GM19193 (cell line): ENCODE results near the gene BMPR1B.

Experiments used
- POLR2A ChIP-seq: IDR thresholded peaks from 4 replicates; pipeline ENCODE4 v1.6.1; 2011; ENCODE audit not compliant: insufficient read depth, insufficient read length; ENCODE audit errors: extremely low read depth

BMPR1B gene

DNA sequence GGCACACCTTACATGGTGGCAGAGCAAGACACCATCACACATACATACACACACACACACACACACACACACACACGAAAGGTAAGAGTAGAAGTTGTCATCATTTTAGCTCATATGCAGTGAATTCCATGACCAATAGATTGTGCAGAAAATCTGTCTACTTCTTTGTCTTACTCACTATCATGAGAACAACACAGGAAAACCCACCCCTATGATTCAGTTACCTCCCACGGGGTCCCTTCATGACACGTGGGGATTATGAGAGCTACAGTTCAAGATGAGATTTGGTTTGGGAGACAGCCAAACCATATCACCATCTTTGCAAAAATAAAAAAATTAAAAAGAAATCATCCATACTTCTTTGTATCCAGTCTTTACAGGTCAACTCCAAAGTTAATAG, 221.1 kb downstream of the BMPR1B start:
- TF ChIP-seq POLR2A: no peak

DNA sequence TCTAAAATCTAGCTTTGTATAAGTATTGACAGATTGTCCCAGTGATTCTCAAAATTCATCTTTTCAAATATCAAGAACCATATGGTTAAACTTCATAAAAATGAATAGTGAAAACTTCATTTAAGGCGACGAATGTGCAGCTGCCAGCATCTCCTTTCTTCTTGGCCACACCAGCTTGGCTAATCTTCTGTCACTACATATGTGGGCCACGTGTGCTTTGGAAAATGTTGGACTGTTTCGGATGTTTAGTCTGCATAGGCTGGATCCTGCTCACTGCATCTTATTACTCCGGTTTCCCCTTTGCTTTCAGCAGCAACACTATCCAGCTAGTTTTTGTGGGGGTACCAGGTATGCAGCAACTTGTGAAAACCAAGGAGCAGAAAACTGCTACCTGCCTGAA, 221.9 kb downstream of the BMPR1B start:
- TF ChIP-seq POLR2A: no peak

- TF ChIP-seq POLR2A: no peak
Measured at GRCh38 chr4:94995684-94996394, 238.1 kb downstream of the BMPR1B start.

DNA sequence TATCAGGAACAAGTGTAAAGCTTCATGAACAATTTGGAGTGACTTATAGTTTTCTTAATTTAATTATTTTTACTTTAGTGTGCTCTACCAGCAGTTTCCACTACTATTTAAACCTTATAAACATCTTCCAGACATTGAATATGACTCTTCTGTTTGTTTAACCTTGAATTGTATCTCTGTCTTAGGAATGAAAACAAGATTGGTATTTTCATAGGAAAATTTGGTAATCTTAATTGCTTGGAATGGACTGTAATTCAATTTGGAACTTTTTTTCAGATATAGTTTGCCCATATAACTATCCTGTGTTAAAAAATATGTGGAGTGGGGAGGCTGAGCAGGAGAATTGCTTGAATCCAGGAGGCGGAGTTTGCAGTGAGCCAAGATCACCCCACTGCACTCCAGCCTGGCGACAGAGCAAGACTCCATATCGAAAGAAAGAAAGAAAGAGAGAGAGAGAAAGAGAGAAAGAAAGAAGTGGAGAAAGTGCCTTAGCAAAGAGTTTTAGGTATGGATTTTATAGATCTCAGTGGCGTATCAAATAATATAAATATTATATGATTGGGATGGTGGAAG, 242.4 kb downstream of the BMPR1B start:
- no peak for TF ChIP-seq POLR2A

DNA sequence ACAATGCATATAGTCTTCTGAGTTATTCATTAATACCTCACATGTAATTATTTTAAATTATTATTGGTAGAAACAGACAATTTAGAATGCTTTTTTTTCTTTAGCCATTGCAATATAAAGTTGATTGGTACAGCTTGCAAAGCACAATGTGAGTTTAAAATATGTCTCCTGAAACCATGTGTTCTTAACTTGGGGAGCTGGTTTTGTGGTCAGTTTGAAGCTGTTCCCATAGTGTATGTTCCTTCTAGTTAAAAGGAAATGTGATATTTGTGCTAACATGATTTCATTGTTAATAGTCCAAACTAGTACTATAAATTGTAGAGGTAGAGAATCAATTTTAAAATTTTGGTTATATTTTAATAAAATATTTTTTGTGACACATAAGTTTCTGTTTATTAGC, 247.2 kb downstream of the BMPR1B start:
- TF ChIP-seq POLR2A: no peak

GRCh38 chr4:95007998-95008397, 250.2 kb downstream of the BMPR1B start:
- TF ChIP-seq POLR2A: no peak

DNA sequence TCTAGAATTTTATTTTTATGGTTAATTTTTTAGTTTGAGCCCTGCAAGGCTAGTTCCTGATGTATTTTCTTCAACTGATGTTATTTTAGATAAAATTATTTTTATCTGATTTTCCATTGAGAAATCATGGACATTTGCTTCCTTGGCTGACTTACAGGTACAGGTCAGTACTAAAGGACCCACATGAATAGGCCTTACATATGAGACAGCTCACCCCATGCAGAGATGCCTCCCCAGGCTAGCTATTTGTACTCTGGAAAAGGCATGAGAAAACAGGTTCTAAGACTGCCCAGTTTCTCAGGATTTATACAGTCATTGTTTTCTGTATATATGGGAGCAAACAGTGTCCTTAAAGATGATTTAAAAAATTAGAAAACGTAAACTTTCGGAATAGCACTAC, 255.5 kb downstream of the BMPR1B start:
- no peak for TF ChIP-seq POLR2A

- TF ChIP-seq POLR2A: no peak
Measured at GRCh38 chr4:95014068-95014467, 256.3 kb downstream of the BMPR1B start.

GRCh38 chr4:95017305-95018064, 259.7 kb downstream of the BMPR1B start:
- no peak for TF ChIP-seq POLR2A

- TF ChIP-seq POLR2A: no peak
Measured at GRCh38 chr4:95018785-95019184, 261.0 kb downstream of the BMPR1B start.

- TF ChIP-seq POLR2A: no peak
Measured at GRCh38 chr4:95020521-95020920, 262.8 kb downstream of the BMPR1B start.

- no peak for TF ChIP-seq POLR2A
Measured at GRCh38 chr4:95021099-95021498, 263.3 kb downstream of the BMPR1B start.

- TF ChIP-seq POLR2A: no peak
Measured at GRCh38 chr4:95023110-95023509, 265.4 kb downstream of the BMPR1B start.

GRCh38 chr4:95027905-95028618, 270.3 kb downstream of the BMPR1B start:
- TF ChIP-seq POLR2A: no peak

DNA sequence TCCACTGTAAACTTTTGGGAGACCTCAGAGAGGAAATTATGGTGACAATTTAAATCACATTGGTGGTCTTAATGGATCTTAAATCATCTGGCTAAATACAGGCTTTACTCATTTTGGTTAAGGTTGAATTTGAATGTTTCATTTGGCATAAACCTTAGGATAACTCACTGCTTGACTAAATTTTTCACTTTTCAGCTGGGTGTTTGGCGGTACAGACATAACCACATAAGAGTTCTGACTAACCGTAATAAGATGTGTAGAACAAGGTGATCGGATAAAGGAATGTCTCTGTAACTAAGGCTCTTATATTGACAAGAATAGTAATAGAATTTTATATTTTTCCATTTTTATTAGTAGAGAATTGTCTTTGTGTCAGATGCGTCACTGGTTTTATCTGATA, 281.0 kb downstream of the BMPR1B start:
- TF ChIP-seq POLR2A: no peak
